GM12878 (cell line): Measurements from ENCODE around the gene SEMA4A.

Experiments
- CHD2 ChIP-seq: IDR thresholded peaks from 2 replicates; pipeline ENCODE4 v1.6.1; 2011; ENCODE audit warnings: low read depth, low read length, improper control_type of control experiment, borderline replicate concordance
- FOXK2 ChIP-seq: fragments of 450-650 bp; IDR thresholded peaks from 2 replicates; pipeline ENCODE4 v1.6.1; 2017; ENCODE audit warnings: mild to moderate bottlenecking, moderate library complexity
- YY1 ChIP-seq: IDR thresholded peaks from 2 replicates; pipeline ENCODE4 v1.6.1; 2011; ENCODE audit warnings: low read depth, mild to moderate bottlenecking, low read length

GRCh38 chr1:156144742-156145141, 8.6 kb upstream of the SEMA4A start:
- no peak for TF ChIP-seq YY1
- no peak for TF ChIP-seq FOXK2
- no peak for TF ChIP-seq CHD2
